Coronary artery (tissue), 2 donors: ENCODE measurements around the gene FYN.

Experiments used
- DNase-seq: peaks from one replicate; pipeline ENCODE4 v3.0.0-alpha.2; 2017; ENCODE audit warnings: low spot score
- H3K27ac ChIP-seq, 2 donors: fragments of 200-600 bp; sonication (generic); one replicate each; pipeline ENCODE4 v1.5.1; 2016 to 2019
- H3K4me3 ChIP-seq: fragments of 200-600 bp; sonication (generic); 2 replicates; pipeline ENCODE4 v1.5.1; 2016; ENCODE audit warnings: mild to moderate bottlenecking, moderate library complexity
- CTCF ChIP-seq: fragments of 200-600 bp; sonication (generic); IDR thresholded peaks from one replicate; pipeline ENCODE4 v1.5.1; 2019; ENCODE audit warnings: antibody characterized with exemption

The FYN gene

GRCh38 chr6:111720931-111721496, 152.2 kb downstream of the FYN start:
- Histone ChIP-seq H3K4me3 (no peak overlapping the region), H3K27ac (peak overlapping the region in 1 of 2 donors; percentile 63)
- DNase-seq, result no peak
- TF ChIP-seq CTCF, result no peak

DNA sequence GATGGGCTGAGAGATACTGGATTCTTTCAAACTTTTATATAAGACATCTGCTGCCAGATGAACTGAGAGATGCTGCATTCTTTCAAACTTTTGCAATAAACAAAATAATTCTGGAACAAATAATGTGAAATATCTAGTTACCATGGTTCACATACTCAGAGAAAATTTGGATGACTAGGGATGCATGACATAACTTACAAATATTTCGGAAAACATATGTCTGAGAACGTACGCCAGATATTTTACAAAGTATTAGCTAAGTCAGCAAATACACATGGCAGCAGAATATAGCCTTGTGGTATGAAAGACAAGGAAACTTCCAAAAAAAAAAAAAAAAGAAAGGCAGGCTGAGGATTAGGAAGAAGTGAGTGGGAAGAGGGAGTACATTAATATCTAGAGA, 154.3 kb downstream of the FYN start:
- Histone ChIP-seq H3K27ac (no peak overlapping the region), H3K4me3 (no peak overlapping the region)
- no peak for TF ChIP-seq CTCF
- no peak for DNase-seq

DNA sequence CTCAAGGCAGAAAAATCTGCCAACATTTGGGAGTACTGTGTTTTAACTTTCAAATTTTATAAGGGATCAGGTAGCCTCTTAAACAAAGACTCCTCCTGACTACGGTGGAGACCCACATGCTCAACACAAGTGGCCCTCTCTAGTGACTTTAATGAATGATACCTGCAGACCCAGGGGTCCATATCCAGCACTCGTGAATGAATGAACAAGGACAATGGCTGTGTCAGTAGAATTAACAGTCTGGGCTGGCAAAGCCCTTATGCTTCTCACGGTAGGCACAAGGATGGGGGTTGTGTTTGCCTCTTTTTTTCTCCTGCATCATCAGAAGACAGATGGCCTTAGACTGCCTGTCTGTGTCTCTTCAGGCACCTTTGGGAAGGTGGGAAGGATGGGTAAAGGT, 154.9 kb downstream of the FYN start:
- Histone ChIP-seq H3K27ac (no peak overlapping the region), H3K4me3 (no peak overlapping the region)
- no peak for TF ChIP-seq CTCF
- no peak for DNase-seq

- no peak for DNase-seq
- no peak overlapping the region for H3K4me3 ChIP-seq
- no peak overlapping the region for H3K27ac ChIP-seq
- no peak for TF ChIP-seq CTCF
Observed at GRCh38 chr6:111717621-111718020, 155.6 kb downstream of the FYN start.

GRCh38 chr6:111716325-111716724, 156.9 kb downstream of the FYN start:
- TF ChIP-seq CTCF, result no peak
- no peak for DNase-seq
- no peak overlapping the region for H3K4me3 ChIP-seq
- H3K27ac ChIP-seq, result no peak overlapping the region

DNA sequence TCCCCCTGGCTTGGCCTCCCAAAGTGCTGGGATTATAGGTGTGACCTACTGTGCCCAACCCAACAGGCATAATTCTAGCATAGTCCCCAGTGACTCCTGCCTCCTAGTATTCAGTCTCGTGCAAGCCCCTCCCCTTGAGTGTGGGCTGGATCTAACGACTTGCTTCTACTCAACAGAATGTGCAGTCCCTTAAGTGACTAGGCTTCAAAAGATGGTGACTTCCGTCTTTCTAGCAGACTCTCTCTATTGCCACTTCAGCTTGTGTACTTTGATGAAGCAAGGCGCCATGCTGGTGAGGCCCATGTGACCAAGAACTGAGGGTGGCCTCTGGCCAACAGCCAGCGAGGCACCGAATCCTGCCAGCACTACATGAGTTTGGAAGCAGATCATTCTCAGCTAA, 157.9 kb downstream of the FYN start:
- no peak overlapping the region for H3K27ac ChIP-seq

More for the DNA sequence above, 157.9 kb downstream of the FYN start:
- TF ChIP-seq CTCF, result no peak
- DNase-seq, result no peak
- H3K4me3 ChIP-seq, result no peak overlapping the region
